Epithelial cell of esophagus (primary cell): ENCODE data around the gene ELL2.

ENCODE experiments used
- DNase-seq: peaks from one replicate; pipeline ENCODE4 v3.0.0; 2010; ENCODE audit warnings: low read depth
- H3K4me3 ChIP-seq: 2 replicates; pipeline ENCODE4 v1.5.1; 2011; ENCODE audit warnings: mild to moderate bottlenecking, low read length, control low read depth
- TF ChIP-seq, protein P1 (sequence below): IDR thresholded peaks from 2 replicates; pipeline ENCODE4 v1.5.1; 2011; ENCODE audit warnings: low read depth, mild to moderate bottlenecking, low read length, control low read depth, inconsistent platforms; ENCODE audit not compliant: insufficient read depth; ENCODE audit errors: missing control alignments

Gene ELL2

GRCh38 chr5:95961617-95962474 is at the start of gene ELL2:
Gene ELL2 (minus strand): TSS chr5:95961851. CDS start chr5:95961721, 130 bp downstream.
- peak; percentile 99 for DNase-seq
- TF ChIP-seq, protein P1, sequence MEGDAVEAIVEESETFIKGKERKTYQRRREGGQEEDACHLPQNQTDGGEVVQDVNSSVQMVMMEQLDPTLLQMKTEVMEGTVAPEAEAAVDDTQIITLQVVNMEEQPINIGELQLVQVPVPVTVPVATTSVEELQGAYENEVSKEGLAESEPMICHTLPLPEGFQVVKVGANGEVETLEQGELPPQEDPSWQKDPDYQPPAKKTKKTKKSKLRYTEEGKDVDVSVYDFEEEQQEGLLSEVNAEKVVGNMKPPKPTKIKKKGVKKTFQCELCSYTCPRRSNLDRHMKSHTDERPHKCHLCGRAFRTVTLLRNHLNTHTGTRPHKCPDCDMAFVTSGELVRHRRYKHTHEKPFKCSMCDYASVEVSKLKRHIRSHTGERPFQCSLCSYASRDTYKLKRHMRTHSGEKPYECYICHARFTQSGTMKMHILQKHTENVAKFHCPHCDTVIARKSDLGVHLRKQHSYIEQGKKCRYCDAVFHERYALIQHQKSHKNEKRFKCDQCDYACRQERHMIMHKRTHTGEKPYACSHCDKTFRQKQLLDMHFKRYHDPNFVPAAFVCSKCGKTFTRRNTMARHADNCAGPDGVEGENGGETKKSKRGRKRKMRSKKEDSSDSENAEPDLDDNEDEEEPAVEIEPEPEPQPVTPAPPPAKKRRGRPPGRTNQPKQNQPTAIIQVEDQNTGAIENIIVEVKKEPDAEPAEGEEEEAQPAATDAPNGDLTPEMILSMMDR = no peak
- peak within 1 kb of the TSS; percentile 92 for H3K4me3 ChIP-seq

GRCh38 chr5:96008987-96009647 is 47.5 kb upstream of the ELL2 start:
- TF ChIP-seq, protein P1 = no peak
- H3K4me3 ChIP-seq = no peak overlapping the region
- DNase-seq = no peak

DNA sequence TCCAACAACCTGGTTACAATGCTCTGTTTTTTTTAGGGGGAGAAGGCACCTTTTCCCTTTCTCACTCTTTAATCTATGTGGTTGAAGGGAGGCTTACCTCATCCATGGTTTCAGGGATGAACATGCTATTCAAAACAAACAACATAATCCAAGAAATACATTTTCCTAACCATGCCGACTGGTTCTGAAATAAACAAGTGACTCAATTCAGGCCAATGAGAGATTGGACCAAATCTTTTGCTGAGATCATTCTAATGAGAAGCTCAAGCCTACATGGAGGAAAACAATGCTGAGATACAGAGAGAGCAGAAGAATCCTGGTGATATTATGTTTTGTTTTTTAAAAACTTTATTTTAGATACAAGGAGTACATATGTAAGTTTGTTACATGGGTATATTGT is 46.8 kb upstream of the ELL2 start:
- peak; percentile 11 for DNase-seq

GRCh38 chr5:96007051-96007450 is 45.4 kb upstream of the ELL2 start:
- no peak for DNase-seq
- H3K4me3 ChIP-seq = no peak overlapping the region
- TF ChIP-seq, protein P1 = no peak

More for the DNA sequence above, 46.8 kb upstream of the ELL2 start:
- TF ChIP-seq, protein P1 = no peak
- H3K4me3 ChIP-seq = no peak overlapping the region

DNA sequence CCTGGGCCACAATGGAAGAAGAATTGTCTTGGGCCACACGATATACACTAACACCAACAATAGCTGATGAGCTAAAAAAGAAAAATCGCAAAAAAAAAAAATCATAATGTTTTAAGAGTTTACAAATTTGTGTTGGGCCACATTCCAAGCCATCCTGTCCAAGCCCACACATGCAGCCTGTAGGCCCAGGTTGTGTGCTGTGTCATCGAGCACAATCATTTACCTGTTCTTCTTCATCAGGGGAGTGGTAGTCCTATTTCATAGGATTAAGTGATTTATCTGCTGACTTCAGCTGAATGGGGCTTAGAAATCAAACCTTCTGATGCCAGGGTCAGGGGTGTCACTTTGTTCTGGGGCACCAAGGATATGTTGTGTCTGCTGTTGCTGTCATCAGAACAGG is 44.6 kb upstream of the ELL2 start:
- H3K4me3 ChIP-seq = no peak overlapping the region
- TF ChIP-seq, protein P1 = no peak
- DNase-seq = peak; percentile 62

GRCh38 chr5:96004754-96005153 is 43.1 kb upstream of the ELL2 start:
- TF ChIP-seq, protein P1 = no peak
- no peak overlapping the region for H3K4me3 ChIP-seq
- DNase-seq = no peak
